ENCODE measurements around the gene RHOB.
"Not testable (repeated sequence)": the region's sequence is repeated elsewhere in the genome, so short reads cannot be mapped to it uniquely, and the experiment has no call there.

Gene RHOB

DNA sequence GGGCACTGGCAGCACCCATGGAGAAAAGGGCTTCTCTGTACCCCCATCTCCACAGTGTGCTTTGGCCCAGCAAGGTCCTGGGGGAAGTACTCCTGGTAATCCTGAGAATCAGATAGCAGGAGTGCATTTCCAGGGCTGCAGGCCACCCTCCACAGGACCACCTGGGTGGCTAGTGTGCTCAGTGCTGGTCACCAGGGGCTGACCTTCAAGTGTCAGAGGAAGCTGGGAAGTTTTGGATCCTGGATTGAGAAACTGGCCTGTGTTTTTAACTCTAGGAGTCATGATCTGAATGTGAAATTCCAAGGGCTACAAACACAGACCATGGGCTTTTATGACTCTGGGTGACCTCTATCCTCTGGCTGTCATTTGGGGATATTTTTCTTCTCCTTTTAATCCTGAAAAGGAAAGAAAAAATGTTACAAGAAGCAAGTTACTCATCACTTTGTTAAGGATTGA is 9.3 kb downstream of the RHOB start:
- no peak for DNase-seq

DNA sequence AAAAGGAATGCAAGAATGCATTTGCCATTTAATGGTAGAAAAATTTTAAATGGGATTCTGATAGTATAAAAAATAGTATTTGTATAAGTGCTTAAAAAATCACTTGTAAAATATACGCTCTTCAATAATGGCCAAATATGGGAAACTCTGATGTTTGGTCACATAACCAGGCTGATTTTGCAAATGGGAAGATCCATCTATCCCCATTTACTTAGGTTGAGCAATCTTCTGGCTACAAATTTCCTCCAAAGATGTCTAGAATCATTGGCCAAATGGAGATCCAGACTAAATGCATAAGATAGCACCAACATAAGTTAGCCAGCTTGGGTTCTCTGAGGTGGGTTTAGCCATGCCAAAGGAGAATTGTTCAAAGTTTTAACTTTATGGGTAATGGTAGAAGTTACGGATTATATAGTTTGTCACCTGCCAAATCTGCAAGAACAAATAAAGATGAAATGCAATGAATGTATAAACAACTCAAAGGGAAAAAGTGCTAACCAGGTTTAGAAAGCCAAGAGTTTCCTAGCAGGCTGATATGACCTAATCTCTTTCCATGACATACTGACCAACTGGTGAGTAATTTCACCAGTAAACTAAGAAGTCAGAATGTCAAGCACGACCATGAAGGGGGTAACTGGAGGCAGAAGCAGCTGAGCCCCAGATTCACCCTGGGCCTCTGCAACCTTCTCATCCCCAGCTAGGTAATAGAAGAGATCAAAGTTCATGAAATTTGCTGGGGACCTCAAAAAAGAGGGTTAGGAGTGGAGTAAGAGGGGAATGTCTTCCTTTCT is 10.0 kb downstream of the RHOB start:
- DNase-seq: no peak

DNA sequence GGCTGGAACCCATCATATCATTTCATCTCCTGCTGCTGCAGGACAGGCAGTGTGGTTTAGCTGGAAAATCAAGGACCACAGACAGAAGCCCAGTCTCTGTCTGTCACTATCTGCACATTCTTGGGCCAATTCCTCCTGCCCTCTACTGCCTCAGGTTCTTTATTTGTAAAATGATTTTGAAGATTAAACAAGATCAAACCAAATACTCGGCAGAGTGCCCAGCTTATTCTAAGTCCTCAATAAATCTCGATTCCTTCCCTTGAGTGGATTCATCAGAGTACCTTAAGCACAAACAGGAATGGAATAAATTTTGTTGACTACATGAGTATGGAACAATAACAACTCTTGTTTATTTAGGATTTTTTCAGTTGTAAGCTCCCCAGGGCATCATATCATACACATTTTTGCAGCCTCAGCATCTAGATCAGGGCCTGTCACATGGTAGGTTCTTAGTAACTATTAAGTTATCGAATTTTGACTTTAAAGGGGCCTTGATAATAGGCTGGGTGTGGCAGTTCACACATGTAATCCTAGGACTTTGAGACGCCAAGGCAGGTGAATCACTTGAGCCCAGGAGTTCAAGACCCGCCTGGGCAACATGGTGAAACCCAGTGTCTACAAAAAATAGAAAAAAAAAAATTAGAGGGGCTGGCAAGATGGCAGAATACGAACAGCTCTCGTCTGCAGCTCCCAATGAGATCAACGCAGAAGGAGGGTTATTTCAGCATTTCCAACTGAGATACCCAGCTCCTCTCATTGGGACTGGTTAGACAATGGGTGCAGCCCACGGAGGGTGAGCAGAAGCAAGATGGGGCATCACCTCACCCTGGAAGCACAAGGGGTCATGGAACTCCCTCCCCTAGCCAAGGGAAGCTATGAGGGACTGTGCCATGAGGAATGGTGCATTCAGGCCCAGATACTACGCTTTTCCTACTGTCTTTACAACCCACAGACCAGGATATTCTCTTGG is 11.1 kb downstream of the RHOB start:
- no peak for DNase-seq

DNA sequence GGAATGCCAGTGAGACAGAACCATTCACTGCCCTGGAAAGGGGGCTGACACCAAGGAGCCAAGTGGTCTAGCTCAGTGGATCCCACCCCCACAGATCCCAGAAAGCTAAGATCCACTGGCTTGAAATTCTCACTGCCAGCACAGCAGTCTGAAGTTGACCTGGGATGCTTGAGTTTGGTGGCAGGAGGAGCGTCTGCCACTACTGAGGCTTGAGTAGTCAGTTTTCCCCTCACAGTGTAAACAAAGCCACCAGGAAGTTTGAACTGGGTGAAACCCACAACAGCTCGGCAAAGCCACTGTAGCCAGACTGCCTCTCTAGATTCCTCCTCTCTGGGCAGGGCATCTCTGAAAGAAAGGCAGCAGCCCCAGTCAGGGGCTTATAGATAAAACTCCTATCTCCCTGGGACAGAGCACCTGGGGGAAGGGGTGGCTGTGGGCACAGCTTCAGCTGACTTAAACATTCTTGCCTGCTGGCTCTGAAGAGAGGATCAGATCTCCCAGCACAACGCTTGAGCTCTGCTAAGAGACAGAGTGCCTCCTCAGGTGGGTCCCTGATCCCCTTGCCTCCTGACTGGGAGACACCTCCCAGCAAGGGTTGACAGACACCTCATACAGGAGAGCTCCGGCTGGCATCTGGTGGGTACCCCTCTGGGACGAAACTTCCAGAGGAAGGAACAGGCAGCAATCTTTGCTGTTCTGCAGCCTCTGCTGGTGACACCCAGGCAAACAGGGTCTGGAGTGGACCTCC is 12.0 kb downstream of the RHOB start:
- not testable (repeated sequence) for DNase-seq

DNA sequence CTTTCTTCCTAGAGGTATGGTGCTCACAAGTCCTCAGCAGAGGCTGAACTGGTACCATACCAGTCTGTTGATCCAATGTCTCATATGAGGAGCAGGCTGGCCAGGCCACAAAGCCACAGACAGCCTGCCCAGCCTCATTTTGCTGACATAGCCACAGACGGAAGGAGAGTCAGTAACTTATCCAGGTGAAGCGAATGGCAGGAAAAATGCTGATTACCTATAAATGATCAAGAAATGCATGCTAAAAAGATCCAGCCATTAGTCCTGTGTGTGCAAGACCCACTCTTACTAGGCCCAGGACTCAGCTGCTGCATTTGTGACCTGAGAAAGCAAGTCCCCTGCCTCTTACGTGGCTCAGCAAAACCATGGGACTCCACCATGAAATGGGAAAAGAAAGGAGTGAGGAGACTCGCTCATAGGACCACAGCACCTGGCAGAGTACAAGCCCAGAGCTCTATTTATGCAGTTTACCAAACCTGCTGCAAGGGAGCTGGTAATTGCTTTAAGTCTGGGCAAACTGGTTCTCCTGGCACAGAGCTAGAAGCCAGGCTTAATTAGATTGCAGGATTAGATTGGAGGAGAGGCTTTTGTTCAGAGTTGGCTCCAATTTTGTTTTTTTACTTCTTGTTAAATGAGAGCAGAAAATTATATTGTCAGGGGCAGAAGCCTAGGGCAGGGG is 19.0 kb downstream of the RHOB start:
- DNase-seq: peak; percentile 42

DNA sequence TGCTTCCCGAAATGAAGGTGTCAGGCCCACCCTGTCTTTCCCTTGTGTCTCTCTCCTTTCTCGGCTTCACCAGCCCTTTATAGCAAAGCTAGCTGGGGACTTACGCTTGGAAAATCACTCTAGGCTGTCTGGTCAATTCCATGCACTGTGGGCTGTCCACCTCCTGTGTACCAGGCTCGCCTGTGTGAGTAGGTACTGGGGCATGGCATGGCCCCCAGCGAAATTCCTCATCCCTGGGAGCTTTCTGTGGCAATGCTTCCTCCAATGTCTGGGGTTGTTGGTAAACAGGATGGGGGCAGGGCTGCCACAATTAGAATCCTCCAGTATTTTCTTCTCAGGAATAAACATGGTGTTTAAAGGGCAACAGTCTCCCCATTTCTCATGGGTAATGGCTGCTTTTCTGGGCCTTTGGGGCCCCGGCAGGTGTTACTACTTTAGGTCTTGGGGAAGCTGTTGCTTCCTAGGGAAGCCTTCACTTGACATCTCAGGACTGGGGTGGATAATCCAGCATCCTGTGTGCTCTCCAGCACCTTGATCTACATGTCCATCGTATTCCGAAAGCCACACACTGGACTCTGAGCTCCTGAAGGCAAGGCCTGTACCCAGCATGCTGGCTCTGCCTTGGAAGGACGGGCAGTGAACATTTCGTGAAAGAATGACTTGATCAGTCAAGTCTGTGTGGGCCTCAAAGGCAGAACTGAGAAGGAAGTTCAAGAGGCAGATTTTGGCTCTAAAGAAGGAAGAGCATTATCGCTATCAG is 21.1 kb downstream of the RHOB start:
- DNase-seq: no peak

DNA sequence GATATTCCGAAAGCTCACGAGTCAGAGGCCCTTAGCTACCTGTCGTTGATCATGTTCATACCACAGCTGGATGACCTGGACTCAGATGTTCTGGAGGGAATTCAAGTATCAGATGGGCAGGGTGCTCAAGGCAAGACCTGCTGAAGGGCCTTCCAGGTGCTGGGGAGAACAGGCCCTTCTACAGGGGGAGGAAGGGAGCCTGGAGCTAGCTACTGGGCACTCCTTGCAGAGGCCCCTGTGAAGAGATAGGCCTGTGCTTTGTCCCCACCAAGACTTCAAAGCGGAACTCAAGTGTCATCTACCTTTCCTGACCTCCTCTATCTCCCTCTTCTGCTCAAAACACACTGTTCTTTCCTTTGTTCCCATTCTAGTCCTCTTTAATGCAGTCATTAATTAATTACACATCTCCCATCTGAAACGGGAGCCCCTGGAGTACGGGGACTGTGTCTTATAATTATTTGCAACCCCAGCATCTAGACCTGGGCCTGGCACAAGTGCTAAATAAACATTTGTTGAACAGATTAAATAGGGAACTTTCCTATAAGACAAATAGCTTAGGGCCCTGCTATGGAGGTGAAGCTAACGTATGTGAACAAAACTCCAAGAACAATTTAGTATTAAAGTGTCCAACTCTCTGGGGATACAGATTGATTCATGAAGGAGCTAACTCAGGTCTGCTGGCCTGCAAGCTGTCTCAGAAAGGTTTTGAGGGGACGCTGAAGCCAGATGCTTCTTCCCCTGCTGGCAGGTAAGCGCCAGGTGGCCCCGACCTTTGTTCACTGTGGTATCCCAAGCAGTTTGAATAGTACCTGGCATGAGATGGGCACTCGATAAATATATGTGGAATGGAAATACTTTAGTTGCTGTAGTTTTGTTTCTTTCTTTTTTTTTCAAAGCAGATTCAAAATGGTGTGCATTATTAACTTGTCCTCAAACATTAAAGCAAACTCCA is 22.0 kb downstream of the RHOB start:
- DNase-seq: no peak

DNA sequence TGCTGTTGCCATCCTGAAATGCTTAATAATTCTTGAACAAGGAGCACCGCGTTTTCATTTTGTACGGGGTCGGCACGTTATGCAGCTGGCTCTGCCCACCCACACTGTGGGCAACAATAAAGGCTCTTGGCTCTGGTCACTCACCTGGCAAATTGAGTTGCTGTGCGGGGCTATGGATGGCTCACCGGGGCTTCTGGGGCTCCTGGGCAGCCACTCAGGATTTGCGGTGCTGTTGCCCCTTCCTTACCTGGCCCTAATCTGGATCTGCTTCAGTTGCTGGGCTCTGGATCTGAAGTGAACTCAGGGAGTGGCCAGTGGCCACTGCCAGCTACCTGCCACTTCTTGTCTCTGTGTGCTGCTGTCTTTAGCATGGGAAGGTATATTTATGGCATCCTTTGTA is 22.7 kb downstream of the RHOB start:
- no peak for DNase-seq

DNA sequence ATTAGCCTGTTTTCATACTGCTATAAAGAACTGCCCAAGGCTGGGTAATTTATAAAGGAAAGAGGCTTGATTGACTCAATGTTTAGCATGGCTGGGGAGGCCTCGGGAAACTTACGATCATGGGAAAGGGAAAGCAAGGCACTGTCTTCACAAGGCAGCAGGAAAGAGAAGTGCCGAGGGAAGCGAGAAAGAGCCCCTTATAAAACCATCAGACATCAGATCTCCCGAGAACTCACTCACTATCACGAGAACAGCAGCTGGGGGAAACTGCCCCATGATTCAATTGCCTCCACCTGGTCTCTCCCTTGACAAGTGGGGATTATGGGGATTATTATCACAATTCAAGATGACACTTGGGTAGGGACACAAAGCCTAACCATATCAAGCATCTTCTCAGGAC is 23.3 kb downstream of the RHOB start:
- no peak for DNase-seq

DNA sequence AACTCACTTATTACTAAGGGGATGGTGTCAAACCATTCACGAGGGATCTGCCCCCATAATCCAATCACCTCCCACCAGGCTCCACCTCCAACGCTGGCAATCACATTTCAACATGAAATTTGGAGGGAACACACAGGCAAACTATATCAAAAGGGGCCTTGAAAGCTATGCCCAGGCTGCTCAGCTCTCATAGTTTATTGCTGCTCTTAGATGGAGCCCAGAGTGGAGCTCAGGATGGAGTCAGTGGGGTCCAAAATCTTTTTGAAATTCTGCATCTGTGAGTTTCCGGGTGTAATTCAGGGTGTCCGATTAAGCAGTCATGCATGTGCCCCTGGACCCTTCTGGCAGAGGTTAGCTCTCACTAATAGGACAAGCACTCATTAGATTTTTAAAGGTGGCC is 24.3 kb downstream of the RHOB start:
- DNase-seq: no peak

DNA sequence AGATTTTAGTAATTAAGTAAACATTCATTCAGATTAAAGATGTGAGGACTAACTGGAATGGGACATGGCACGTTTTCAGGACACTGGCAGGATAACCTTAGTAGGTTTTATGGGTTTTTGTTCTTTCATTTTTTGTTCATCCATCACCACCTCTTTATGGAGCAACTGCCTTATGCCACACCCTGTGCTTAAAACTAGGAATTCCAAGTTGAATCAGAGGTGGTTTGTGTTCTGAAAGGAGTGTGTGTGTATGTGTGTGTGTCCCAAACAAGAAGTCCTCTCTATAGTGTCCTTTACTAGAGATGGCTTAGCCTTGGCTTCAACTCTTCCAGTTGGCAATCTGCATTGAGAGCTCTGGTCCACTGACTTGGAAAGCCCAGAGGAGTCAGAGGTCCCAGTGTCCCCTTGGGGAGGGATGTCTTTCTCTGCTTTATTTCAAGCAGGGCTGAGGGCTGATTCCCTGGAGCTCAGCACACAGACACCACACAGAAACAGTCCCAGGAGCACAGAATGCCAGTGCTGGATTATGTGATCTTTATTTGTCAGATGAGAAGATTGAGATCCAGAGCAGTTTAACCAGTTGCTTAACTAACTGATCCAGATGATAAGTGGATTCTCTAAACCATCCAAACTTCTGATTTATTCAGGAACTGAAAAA is 25.2 kb downstream of the RHOB start:
- DNase-seq: no peak

DNA sequence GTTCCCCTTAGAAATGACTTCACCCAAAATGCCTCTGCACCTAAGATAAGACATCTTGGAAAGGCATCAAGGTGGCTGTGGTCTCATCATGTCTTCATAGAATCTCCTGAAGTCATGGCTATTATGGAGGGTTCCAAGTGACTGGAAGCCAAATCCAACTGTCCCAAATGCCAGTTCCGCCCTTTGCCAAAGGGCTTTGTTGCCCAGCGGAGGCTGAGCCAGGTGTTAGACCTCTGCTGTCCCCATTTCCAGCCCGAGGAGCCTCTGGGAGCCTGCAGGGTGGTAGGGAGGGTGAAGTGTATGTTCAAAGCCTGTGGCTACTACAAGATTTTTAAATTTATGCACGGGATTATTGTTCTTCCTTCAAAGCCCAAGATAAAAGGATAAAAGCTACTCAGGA is 25.7 kb downstream of the RHOB start:
- DNase-seq: no peak

DNA sequence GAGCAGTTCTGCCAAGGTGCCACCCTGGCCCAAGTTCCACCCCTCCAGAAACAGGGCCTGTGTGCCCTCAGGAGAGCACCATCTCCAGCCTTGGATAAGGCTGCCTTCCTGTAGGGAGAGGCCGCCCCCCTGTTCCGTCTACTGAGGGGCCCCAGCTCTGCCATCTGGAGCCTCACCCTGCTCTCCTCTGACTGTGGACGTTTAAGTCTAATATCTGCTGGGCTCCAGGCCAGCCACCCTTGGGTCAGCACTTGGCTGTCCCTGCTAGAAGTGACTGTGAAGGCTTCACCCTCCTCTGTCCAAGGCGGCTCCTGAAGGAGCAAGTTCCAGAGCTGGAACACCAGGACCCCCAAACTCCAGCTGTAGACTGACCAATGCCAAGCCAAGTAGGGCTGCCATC is 26.3 kb downstream of the RHOB start:
- DNase-seq: no peak

DNA sequence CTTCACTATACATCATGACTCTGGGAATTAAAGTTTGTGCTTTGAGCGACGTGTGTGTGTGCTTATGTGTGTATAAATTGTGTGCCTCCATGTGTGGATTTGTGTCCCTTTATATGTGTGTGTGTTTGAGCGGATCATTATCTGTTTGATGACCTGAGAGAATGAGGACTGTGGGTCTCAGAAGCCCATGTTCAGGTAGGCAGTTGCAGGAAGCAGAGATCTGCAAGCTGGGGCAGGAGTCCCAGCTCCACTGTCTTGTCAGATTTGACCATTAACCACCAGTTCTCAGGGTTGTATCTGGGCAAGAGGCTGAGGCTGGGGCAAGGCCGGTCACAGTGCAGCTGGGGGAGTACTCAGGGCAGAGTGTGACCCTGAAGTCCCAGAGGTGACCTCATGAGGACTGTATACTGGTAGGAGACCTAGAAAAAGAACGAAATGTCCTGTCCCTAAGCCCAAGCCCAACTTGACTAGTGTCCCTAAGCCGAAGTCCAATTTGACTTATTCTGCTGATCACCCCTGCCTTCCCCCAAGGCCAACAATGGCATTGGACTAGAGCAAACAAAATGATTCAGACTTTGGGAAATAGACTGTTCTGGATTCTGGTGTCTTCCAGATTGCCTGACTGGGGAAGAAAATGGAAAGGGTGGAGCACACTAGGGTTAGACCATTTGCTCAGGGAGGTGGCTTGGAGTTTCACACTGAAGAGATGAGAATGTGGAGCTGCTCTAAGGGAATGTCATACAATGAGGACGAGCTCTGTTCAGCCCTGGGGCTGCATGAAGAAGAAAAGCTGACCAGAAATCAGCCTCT is 28.1 kb downstream of the RHOB start:
- DNase-seq: no peak

DNA sequence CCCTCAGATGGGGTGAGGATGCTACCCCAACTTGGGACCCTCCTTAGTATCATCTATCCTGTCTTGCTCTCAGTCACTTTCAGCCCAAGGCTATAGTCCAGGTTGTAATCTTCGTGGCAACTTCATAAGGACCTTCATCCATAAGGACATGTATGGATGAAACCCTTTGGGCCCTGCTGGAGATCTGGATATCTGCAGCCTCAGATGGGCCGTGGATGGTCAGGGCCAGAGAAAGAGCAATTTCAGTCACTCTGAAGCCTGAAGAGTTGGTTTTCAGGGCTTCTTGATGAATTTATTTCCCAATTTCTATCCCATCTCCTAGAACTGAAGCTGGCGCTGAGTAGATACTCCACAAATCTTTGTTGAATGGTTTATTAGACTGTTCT is 28.7 kb downstream of the RHOB start:
- no peak for DNase-seq

DNA sequence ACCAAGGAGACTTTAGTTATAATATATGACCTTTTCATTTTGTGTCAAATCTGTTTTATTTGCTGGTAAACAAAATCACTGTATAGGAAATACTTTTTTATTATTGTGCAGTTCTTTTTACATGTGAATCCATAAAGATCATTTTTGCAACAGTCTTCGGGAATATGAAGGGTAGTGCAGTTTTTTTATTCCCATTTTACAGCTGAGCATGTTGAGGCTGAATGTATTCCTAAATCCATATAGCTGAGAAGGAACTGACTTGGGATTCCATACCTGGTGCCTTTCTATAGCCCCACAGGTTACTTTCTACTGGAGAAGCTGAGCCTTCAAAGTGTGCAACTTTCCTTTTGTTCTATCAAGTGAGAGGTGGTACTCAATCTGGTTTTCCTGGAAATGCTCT is 29.6 kb downstream of the RHOB start:
- no peak for DNase-seq

DNA sequence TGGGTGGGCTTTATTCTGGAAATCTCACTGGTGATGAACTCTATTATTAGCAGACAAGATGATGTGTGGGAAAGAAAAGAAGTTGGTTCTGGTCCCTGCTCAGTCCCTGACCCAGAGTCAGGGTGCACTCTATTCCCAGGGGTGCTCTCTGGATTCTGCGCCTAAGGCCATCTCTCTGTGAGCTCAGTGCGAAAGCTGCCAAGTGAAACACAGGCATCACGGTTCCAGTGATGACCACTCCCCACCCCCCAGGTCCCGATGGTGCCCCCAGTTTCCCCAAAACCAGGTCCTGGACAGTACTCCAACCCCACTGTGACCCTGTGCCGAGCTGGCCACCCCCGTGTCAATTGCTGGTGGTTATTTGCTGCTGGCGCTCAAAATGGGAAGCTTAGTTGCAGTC is 30.1 kb downstream of the RHOB start:
- DNase-seq: no peak

DNA sequence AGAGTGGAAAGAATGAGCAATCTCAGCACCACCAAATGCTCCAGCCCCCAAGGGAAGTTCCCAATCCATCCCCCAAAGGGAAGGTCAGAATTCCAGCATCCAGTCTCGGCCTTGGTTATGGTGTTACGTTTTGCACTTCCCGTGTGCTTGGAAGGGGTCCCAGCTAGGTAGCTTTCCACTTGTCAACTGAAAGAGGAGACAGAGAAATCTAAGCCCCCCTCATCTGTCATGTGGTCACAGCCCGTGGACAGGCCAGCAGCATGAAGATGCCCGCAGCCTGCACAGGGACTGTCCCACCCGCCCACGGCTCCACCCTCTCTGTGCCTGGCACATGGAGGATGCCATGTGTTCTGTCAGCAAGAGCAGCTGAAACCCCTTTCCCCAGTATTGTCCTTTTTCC is 32.1 kb downstream of the RHOB start:
- no peak for DNase-seq

DNA sequence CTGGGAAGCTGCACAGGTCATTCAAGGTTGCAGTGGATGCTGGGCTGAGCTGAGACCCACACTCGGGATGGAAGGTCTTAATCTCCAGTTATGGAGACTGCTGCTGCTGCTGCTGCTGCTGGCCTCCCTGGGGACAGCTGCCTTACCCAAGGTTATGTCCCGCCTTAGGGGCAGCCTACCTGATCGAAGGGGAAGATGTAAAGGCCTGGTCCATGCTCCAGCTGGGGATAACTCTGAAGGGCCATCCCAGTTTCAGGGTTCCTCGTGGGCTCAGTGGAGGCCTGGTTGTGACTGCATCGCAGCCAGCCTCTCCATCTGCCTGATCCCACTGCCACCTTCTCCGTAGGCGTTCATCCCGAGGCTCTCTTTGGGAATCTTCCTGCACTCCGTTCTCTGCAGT is 33.0 kb downstream of the RHOB start:
- no peak for DNase-seq

Measured in DMS153 (cell line).